ENCODE data around the gene NKX6-1. TPM values are rescaled to one million over a fixed set of nuclear protein-coding genes. Genes with fewer than 3 reads are reported as not detected.

The NKX6-1 gene
- total RNA-seq, 1 donor from 2014 or later: not detected

DNA sequence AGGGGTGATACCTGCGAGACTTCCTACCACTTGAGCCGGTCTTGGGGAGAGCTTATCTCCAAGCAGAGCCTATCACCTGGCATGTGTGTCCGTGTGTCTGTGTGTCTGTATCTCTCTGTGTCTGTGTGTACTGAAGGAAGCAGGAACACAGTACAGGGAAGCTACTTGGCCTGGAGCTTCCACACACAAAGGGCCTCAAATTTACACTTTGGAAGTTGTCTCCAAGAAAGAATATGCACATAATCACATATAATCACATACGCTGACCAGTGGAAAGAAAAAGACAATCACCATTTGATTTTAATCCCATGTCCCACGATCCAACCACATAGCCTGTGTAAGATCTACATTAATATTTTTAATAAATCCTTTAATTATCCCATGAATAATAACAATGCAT lies 13.2 kb upstream of the NKX6-1 start:
- Histone ChIP-seq H3K4me3 (no peak overlapping the region), H3K27ac (replicated peaks) (no peak overlapping the region), H3K9me3 (replicated peaks) (no peaks in the 10 kb centered on the region), H3K4me1 (no peaks in the 10 kb centered on the region), H3K36me3 (no peaks in the 10 kb centered on the region), H3K27me3 (ENCODE audit: low read depth) (peaks cover 80% of the 10 kb centered on the region)
- no peak for TF ChIP-seq CTCF (IDR thresholded peaks at IDR 0.05; ENCODE audit: borderline replicate concordance)
- intact Hi-C loops (cut with micrococcal nuclease): no loop called here
- no peak for DNase-seq

DNA sequence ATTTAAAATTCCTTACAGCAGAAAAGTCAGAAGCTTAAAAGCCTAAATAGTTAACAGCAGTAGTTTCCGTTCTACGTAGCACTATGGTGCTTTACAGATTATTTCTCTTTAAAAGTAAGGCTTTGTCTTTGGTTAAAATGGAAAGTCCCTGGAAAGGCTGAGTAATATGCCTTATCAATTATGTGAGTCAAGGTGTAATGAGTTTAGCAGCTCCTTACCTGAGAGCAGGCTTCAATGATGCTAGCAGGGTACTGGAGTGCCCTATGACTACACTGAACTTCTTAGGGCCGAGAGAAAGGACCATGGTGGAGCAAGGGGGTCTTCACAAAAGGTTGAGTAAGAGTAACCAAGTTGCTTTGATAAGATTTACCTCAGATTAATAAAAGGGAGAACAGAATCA lies 12.6 kb upstream of the NKX6-1 start:
- Histone ChIP-seq H3K27ac (replicated peaks) (no peak overlapping the region), H3K9me3 (replicated peaks) (no peaks in the 10 kb centered on the region), H3K4me1 (no peaks in the 10 kb centered on the region), H3K27me3 (ENCODE audit: low read depth) (peaks cover 80% of the 10 kb centered on the region), H3K36me3 (no peaks in the 10 kb centered on the region), H3K4me3 (no peak overlapping the region)
- intact Hi-C loops (cut with micrococcal nuclease): no loop called here
- DNase-seq: no peak
- TF ChIP-seq CTCF (IDR thresholded peaks at IDR 0.05; ENCODE audit: borderline replicate concordance): no peak

DNA sequence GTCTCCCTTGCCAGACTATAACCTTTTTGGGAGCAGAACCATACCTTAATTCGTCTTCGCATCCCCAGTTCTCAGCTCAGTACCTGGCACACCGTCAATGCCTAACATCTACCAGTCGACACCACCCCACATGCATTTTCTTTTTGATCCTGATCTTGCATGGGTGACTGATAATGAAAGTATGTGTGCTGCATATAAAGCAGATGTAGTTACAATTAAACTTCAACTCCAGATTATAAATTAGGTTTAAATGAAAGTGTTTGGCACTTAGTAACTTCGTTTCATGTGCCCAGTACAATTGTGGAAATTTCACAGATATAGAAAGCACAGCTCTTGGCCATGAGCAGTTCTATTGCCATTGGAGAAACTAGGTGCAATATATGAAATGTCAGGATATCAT lies 8.8 kb upstream of the NKX6-1 start:
- no peaks in the 10 kb centered on the region for H3K4me1 ChIP-seq
- H3K27me3 ChIP-seq (ENCODE audit: low read depth): peaks cover 97% of the 10 kb centered on the region
- H3K9me3 ChIP-seq (replicated peaks): no peaks in the 10 kb centered on the region
- no peak for TF ChIP-seq CTCF (IDR thresholded peaks at IDR 0.05; ENCODE audit: borderline replicate concordance)
- no peak overlapping the region for H3K4me3 ChIP-seq
- no peaks in the 10 kb centered on the region for H3K36me3 ChIP-seq
- H3K27ac ChIP-seq (replicated peaks): no peak overlapping the region
- DNase-seq: no peak
- intact Hi-C loops (cut with micrococcal nuclease): loop anchor here (10.0 kb wide), 1 partner anchor 863 kb away; no protein-coding TSS in a partner anchor

DNA sequence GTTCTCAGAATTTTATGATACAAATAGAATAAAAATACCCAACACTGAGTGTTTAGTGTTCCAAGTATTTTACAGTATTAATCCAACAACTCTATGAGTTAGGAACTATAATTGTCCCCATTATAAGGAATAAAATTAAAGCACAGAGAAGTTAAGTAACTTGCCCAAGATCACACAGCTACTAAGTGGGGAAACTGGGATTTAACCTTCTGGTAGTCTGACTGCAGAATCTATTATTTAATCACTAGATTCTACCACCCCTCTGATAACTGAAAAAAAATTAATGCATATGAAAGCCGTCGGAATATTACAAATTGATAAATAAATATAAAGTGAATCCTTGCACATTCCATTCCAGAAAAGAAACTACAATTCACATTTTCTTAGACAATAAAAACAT lies 5.7 kb upstream of the NKX6-1 start:
- intact Hi-C loops (cut with micrococcal nuclease): loop anchor here (10.0 kb wide), 1 partner anchor 860 kb away; no protein-coding TSS in a partner anchor
- H3K4me1 ChIP-seq: peaks cover 9% of the 10 kb centered on the region
- H3K36me3 ChIP-seq: no peaks in the 10 kb centered on the region
- no peak overlapping the region for H3K27ac ChIP-seq (replicated peaks)
- no peak for TF ChIP-seq CTCF (IDR thresholded peaks at IDR 0.05; ENCODE audit: borderline replicate concordance)
- H3K9me3 ChIP-seq (replicated peaks): no peaks in the 10 kb centered on the region
- peaks cover 100% of the 10 kb centered on the region for H3K27me3 ChIP-seq (ENCODE audit: low read depth)
- no peak for DNase-seq
- no peak overlapping the region for H3K4me3 ChIP-seq

DNA sequence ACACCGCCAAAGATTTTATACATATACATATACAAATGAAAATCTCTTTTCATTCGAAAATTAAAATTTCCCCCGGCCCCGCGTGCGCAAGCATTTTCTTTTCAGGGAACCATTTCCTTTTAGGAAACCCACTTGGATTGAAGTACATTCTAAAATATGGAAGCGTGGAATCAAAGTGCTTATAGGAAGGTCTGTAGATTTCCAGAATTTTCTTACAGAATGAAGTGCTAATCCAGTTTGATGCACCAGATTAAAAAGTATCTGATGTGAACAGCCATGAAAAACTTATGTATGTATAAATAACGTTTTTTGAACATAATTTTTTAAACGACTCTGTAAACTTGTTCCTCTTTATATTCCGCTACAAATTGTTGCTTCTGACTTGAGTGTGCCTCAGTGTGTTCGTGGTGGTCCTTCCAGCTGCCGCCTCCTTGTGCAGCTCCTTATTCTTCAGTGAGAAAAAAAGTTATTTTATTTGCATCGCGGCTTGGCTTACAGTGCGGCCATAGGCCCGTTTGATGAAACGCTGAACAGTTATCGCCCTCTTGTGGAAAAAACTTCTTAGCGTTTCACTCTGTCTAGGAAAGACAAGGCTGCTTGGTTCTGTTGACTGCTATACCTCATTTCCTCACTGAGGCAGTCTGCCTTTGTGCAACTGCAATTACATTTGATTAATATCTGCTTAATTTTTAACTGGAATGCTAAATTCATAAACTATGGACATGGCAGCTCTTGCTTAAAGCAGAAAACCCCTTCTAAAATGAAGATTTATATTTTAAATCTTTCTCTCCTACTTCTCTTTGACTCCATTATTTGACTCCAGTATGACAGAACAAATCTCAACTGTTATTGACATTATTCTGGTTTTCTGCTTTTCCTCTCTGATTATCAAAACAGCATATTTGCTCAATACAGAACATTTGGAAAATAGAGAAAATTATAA lies 4.7 kb upstream of the NKX6-1 start:
- no peaks in the 10 kb centered on the region for H3K9me3 ChIP-seq (replicated peaks)
- peaks cover 20% of the 10 kb centered on the region for H3K4me1 ChIP-seq
- no peak overlapping the region for H3K27ac ChIP-seq (replicated peaks)
- no peak for DNase-seq
- H3K4me3 ChIP-seq: no peak overlapping the region
- no peaks in the 10 kb centered on the region for H3K36me3 ChIP-seq
- intact Hi-C loops (cut with micrococcal nuclease): loop anchor here (10.0 kb wide), 1 partner anchor 859 kb away; no protein-coding TSS in a partner anchor
- peaks cover 100% of the 10 kb centered on the region for H3K27me3 ChIP-seq (ENCODE audit: low read depth)
- TF ChIP-seq CTCF (IDR thresholded peaks at IDR 0.05; ENCODE audit: borderline replicate concordance): peak; percentile 69

Measured in left ventricle myocardium inferior (tissue), 1 donor.